GM13976 (cell line): ENCODE measurements around the gene BRSK1.

Experiments
- DNase-seq: peaks from one replicate; pipeline ENCODE4 v3.0.0; 2012; ENCODE audit warnings: low spot score
- CTCF ChIP-seq: IDR thresholded peaks from 2 replicates; pipeline ENCODE4 v1.5.1; 2012; ENCODE audit warnings: borderline replicate concordance, mild to moderate bottlenecking; ENCODE audit not compliant: insufficient read depth; ENCODE audit errors: extremely low read depth, missing control alignments, control extremely low read depth
- in situ Hi-C: fragments of 300-500 bp; cut with MboI; formaldehyde crosslinking; loops from one replicate; pipeline ENCODE4 v1.12.0; 2022; ENCODE audit warnings: low sequenced_read_pairs, mixed read lengths, inconsistent platforms; ENCODE audit not compliant: unreplicated experiment

Gene BRSK1

DNA sequence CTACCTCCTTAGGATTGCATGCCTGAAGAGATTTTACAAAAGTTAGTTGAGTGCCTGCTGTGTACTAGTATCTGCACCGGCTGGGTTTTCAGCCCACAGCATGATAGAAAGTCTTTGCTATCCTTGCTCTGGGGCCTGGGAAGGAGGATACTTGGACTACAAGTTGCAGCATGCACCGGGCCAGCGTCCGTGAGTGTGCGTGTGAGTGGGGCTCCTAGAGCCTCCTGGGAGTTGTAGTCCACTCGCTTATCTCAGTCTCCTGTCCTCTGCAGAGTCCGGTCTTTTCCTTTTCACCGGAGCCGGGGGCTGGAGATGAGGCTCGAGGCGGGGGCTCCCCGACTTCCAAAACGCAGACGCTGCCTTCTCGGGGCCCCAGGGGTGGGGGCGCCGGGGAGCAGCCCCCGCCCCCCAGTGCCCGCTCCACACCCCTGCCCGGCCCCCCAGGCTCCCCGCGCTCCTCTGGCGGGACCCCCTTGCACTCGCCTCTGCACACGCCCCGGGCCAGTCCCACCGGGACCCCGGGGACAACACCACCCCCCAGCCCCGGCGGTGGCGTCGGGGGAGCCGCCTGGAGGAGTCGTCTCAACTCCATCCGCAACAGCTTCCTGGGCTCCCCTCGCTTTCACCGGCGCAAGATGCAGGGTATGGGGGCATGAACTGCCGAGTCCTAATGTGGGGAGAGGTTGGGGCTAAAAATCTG, 20.6 kb downstream of the BRSK1 start:
- TF ChIP-seq CTCF, result no peak
- peak; percentile 76 for DNase-seq
- in situ Hi-C loops, result no loop called here

DNA sequence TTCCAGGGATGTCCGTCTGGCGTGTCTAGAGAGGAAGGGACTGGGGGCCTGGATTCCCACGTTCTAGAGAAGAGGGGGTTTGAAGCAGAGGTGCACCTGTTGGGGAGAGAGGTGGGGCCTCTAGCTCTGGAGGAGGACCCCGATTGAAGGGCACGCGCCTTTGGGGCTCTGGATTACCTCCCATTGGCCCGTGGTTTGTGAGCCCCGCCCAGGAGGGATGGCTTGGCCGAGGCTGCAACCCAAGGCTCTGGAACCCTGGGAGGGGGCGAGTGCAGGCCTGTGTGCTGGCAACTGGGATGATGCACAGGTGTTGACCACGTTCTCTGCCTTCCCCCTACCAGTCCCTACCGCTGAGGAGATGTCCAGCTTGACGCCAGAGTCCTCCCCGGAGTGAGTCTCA, 21.2 kb downstream of the BRSK1 start:
- no peak for TF ChIP-seq CTCF
- DNase-seq, result no peak
- in situ Hi-C loops, result no loop called here

DNA sequence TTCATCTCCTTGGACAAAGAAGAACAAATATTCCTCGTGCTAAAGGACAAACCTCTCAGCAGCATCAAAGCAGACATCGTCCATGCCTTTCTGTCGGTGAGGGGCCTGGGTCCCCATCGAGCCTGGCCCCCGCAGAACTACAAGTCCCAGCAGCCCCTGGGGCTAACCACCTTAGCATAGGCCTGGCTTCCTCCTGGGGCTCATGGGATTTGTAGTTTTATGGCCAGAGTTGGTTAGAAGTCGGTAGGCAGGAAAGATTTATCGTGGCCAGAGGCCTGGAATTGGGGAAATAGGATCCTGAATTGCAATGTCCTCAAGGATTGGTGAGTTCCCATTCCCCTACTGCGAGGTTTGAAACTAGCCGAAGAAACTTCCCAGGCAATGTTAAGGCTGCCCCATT, 21.7 kb downstream of the BRSK1 start:
- no peak for TF ChIP-seq CTCF
- in situ Hi-C loops, result no loop called here
- peak; percentile 77 for DNase-seq

DNA sequence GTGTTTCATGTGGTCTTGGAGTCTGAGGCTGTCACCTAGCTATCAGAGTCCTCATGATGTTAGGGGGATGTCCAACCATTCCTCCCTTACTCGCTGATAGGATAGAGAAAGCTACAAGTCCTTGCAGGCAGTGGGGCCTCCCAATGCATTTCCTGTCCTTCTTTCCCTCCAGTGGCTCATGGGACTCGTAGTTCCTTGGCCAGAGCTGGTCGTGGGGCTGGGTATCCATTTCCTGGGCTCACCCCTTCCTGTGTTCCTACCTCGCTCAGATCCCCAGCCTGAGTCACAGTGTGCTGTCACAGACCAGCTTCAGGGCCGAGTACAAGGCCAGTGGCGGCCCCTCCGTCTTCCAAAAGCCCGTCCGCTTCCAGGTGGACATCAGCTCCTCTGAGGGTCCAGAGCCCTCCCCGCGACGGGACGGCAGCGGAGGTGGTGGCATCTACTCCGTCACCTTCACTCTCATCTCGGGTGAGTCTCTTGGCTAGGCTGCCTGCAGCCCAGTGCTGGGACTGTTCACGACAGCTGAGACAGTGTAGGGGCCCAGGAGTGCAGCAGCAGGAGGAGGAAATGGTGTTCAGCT, 22.3 kb downstream of the BRSK1 start:
- TF ChIP-seq CTCF, result no peak
- in situ Hi-C loops, result no loop called here
- no peak for DNase-seq

GRCh38 chr19:55306712-55307111, 22.9 kb downstream of the BRSK1 start:
- no peak for TF ChIP-seq CTCF
- no peak for DNase-seq
- in situ Hi-C loops, result no loop called here

GRCh38 chr19:55308281-55308680, 24.5 kb downstream of the BRSK1 start:
- no peak for DNase-seq
- in situ Hi-C loops, result no loop called here

More at GRCh38 chr19:55308281-55308680, 24.5 kb downstream of the BRSK1 start:
- TF ChIP-seq CTCF, result no peak
